Measurements from ENCODE around the gene MGARP. TPM values are rescaled to one million over a fixed set of nuclear protein-coding genes. Genes with fewer than 3 reads are reported as not detected.
"Not testable (repeated sequence)": the region's sequence is repeated elsewhere in the genome, so short reads cannot be mapped to it uniquely, and the experiment has no call there.

The MGARP gene
- polyA plus RNA-seq, 1 donor from 2014 or later: 1.3 TPM

DNA sequence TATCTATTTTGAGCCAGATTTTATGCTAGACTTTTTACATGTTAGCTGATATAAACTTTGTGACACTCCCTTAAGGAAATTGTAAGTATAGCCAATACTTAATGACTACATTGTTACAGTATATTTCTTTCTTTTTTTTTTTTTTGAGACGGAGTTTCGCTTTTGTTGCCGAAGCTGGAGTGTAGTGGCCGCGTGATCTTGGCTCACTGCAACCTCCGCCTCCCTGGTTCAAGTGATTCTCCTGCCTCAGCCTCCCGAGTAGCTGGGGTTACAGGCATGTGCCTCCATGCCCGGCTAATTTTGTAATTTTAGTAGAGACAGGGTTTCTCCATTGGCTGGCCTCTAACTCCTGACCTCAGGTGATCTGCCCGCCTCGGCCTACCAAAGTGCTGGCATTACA lies 33.4 kb upstream of the MGARP start:
- not testable (repeated sequence) for H4K20me1 ChIP-seq (ENCODE audit: insufficient read depth); H3K9me2 ChIP-seq (ENCODE audit: insufficient read depth, low read length); H3K27ac ChIP-seq (ENCODE audit: low read length); H3K4me2 ChIP-seq (ENCODE audit: low read length); H3K36me3 ChIP-seq (ENCODE audit: insufficient read depth, low read length); H3K27me3 ChIP-seq (ENCODE audit: insufficient read depth, low read depth, low read length); H3K9me3 ChIP-seq (ENCODE audit: low read length); H2AFZ ChIP-seq (ENCODE audit: low read depth, low read length); H3F3A ChIP-seq (ENCODE audit: insufficient read depth, low read length, poor library complexity, severe bottlenecking); H3K4me3 ChIP-seq (ENCODE audit: low read length); H3K9ac ChIP-seq (ENCODE audit: low read length)
- H3K79me2 ChIP-seq (replicated peaks; ENCODE audit: insufficient read depth, low read length): peaks cover 83% of the 10 kb centered on the region

DNA sequence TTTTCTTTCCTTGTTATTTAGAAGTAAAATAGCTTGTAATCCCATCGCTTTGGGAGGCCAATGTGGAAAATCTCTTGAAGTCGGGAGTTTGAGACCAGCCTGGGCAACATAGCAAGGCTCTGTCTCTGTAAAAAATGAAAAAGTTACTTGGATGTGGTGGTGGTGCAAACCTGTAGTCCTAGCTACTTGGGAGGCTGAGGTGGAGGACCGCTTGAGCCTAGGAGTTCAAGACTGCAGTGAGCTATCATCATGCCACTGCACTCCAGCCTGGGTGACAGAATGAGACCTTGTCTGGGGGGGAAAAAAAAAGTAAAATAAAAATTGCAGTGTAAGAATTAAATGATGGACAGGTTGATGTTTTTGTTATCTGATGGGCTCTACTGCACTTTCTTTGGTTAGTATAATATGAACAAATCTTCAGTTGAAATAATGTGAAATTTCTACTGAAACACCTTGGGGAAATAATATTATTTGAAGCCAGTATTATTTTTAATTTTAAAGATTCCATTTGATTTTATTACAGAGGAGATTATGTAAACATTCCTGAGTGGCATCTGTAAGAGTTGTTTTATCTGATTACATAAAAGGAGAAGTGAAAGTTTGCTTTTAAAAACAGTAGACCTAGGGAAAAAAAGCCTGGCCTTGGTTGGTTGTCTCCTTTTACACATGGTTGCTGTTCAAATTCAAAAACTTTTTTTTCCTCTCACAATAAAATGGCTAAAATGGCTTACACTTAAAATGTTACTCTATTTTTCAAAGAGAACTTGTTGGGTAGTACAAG lies 32.7 kb upstream of the MGARP start:
- no peak overlapping the region for H3K9ac ChIP-seq (ENCODE audit: low read length)
- H3K9me3 ChIP-seq (ENCODE audit: low read length): no peaks in the 10 kb centered on the region
- TF ChIP-seq POLR2AphosphoS5 (IDR thresholded peaks at IDR 0.05): no peak
- TF ChIP-seq, protein P1, sequence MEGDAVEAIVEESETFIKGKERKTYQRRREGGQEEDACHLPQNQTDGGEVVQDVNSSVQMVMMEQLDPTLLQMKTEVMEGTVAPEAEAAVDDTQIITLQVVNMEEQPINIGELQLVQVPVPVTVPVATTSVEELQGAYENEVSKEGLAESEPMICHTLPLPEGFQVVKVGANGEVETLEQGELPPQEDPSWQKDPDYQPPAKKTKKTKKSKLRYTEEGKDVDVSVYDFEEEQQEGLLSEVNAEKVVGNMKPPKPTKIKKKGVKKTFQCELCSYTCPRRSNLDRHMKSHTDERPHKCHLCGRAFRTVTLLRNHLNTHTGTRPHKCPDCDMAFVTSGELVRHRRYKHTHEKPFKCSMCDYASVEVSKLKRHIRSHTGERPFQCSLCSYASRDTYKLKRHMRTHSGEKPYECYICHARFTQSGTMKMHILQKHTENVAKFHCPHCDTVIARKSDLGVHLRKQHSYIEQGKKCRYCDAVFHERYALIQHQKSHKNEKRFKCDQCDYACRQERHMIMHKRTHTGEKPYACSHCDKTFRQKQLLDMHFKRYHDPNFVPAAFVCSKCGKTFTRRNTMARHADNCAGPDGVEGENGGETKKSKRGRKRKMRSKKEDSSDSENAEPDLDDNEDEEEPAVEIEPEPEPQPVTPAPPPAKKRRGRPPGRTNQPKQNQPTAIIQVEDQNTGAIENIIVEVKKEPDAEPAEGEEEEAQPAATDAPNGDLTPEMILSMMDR (IDR thresholded peaks at IDR 0.05; ENCODE audit: poor library complexity, severe bottlenecking): no peak
- no peak for TF ChIP-seq TAF1 (IDR thresholded peaks at IDR 0.05; ENCODE audit: low read depth)
- no peak for TF ChIP-seq RAD21 (conservative IDR thresholded peaks at IDR 0.05)
- TF ChIP-seq, protein P2, sequence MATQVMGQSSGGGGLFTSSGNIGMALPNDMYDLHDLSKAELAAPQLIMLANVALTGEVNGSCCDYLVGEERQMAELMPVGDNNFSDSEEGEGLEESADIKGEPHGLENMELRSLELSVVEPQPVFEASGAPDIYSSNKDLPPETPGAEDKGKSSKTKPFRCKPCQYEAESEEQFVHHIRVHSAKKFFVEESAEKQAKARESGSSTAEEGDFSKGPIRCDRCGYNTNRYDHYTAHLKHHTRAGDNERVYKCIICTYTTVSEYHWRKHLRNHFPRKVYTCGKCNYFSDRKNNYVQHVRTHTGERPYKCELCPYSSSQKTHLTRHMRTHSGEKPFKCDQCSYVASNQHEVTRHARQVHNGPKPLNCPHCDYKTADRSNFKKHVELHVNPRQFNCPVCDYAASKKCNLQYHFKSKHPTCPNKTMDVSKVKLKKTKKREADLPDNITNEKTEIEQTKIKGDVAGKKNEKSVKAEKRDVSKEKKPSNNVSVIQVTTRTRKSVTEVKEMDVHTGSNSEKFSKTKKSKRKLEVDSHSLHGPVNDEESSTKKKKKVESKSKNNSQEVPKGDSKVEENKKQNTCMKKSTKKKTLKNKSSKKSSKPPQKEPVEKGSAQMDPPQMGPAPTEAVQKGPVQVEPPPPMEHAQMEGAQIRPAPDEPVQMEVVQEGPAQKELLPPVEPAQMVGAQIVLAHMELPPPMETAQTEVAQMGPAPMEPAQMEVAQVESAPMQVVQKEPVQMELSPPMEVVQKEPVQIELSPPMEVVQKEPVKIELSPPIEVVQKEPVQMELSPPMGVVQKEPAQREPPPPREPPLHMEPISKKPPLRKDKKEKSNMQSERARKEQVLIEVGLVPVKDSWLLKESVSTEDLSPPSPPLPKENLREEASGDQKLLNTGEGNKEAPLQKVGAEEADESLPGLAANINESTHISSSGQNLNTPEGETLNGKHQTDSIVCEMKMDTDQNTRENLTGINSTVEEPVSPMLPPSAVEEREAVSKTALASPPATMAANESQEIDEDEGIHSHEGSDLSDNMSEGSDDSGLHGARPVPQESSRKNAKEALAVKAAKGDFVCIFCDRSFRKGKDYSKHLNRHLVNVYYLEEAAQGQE (IDR thresholded peaks at IDR 0.05; ENCODE audit: borderline replicate concordance): no peak
- no peak for TF ChIP-seq EZH2 (IDR thresholded peaks at IDR 0.05; ENCODE audit: borderline replicate concordance, insufficient read depth, low read length, poor library complexity, severe bottlenecking)
- no peak for TF ChIP-seq EP300 (conservative IDR thresholded peaks at IDR 0.05; ENCODE audit: poor library complexity, severe bottlenecking)
- no peak for TF ChIP-seq SMC3 (conservative IDR thresholded peaks at IDR 0.05; ENCODE audit: poor library complexity)
- no peak for TF ChIP-seq MXI1 (conservative IDR thresholded peaks at IDR 0.05; ENCODE audit: poor library complexity, severe bottlenecking)
- no peaks in the 10 kb centered on the region for H3F3A ChIP-seq (ENCODE audit: insufficient read depth, low read length, poor library complexity, severe bottlenecking)
- no peak overlapping the region for H3K4me3 ChIP-seq (ENCODE audit: low read length)
- H3K79me2 ChIP-seq (replicated peaks; ENCODE audit: insufficient read depth, low read length): peaks cover 84% of the 10 kb centered on the region
- no peaks in the 10 kb centered on the region for H3K9me2 ChIP-seq (ENCODE audit: insufficient read depth, low read length)
- no peaks in the 10 kb centered on the region for H3K36me3 ChIP-seq (ENCODE audit: insufficient read depth, low read length)
- H3K27me3 ChIP-seq (ENCODE audit: insufficient read depth, low read depth, low read length): no peaks in the 10 kb centered on the region
- no peak overlapping the region for H3K4me2 ChIP-seq (ENCODE audit: low read length)
- no peak overlapping the region for H2AFZ ChIP-seq (ENCODE audit: low read depth, low read length)
- H3K27ac ChIP-seq (ENCODE audit: low read length): no peak overlapping the region
- peaks cover 3% of the 10 kb centered on the region for H4K20me1 ChIP-seq (ENCODE audit: insufficient read depth)
